H1 (cell line): ENCODE data around the gene NR3C2. TPM values are rescaled to one million over a fixed set of nuclear protein-coding genes. Genes with fewer than 3 reads are reported as not detected.

Experiments
- CTCF ChIA-PET: fragments of 300-600 bp; sonication (Branson Sonifier 250); formaldehyde crosslinking; loops from one replicate; lab custom pipeline; 2021; ENCODE audit not compliant: partially characterized antibody; lab: Charles Lee
- POLR2A ChIA-PET: fragments of 300-600 bp; sonication (Branson Sonifier 250); formaldehyde crosslinking; loops from one replicate; lab custom pipeline; 2021; ENCODE audit warnings: inconsistent platforms; ENCODE audit not compliant: partially characterized antibody; lab: Charles Lee
- DNase-seq, 2 experiments: peaks; one replicate each; pipeline versions ENCODE4 v3.0.0 to v3.0.0-alpha.2; 2010 to 2022; ENCODE audit warnings: low spot score in 2 of 2, low read depth in 1 of 2, mixed read lengths in 1 of 2
- FAIRE-seq: peaks from 2 replicates; lab custom pipeline; 2011; peaks lifted over from hg19 to GRCh38; lab: Jason Lieb, UNC
- H2AFZ ChIP-seq: 2 replicates; pipeline ENCODE4 v1.8.1; 2012; ENCODE audit warnings: low read length, inconsistent platforms
- H2AK5ac ChIP-seq: 2 replicates; pipeline ENCODE4 v1.6.1; 2013; ENCODE audit warnings: low read depth, low read length
- H2BK120ac ChIP-seq: replicated peaks from 2 replicates; pipeline ENCODE3; 2013; ENCODE audit warnings: low read depth, low read length, inconsistent platforms
- H2BK12ac ChIP-seq: 2 replicates; pipeline ENCODE4 v1.6.1; 2013; ENCODE audit warnings: low read depth, low read length
- H2BK15ac ChIP-seq: 2 replicates; pipeline ENCODE4 v1.6.1; 2013; ENCODE audit warnings: low read length
- H2BK20ac ChIP-seq: 2 replicates; pipeline ENCODE4 v1.6.1; 2013; ENCODE audit warnings: low read length
- H2BK5ac ChIP-seq: 2 replicates; pipeline ENCODE4 v1.6.1; 2013; ENCODE audit warnings: low read depth, low read length
- H3K14ac ChIP-seq: 2 replicates; pipeline ENCODE4 v1.6.1; 2013; ENCODE audit warnings: inconsistent platforms; ENCODE audit not compliant: insufficient read length
- H3K18ac ChIP-seq: 2 replicates; pipeline ENCODE4 v1.6.1; 2013; ENCODE audit warnings: low read length; ENCODE audit errors: extremely low read depth
- H3K23ac ChIP-seq: 2 replicates; pipeline ENCODE4 v1.6.1; 2013; ENCODE audit warnings: inconsistent platforms; ENCODE audit not compliant: insufficient read length
- H3K23me2 ChIP-seq: 2 replicates; pipeline ENCODE4 v1.6.1; 2013; ENCODE audit warnings: low read depth, low read length
- H3K27ac ChIP-seq: 2 replicates; pipeline ENCODE4 v1.6.1; 2011; ENCODE audit warnings: low read depth, low read length, inconsistent platforms
- H3K27me3 ChIP-seq, 4 experiments: replicated peaks in 1 of 4; 1 replicate in 1 of 4; 2 replicates in 3 of 4; pipeline versions ENCODE4 v1.6.1 to v1.8.1; 2011 to 2013; ENCODE audit warnings: low read length in 3 of 4, mild to moderate bottlenecking in 3 of 4, inconsistent platforms in 2 of 4, mixed read lengths in 2 of 4, moderate library complexity in 1 of 4; ENCODE audit not compliant: control insufficient read depth in 3 of 4, insufficient read depth in 3 of 4; ENCODE audit errors: extremely low read depth in 1 of 4
- H3K36me3 ChIP-seq, 4 experiments: 2 replicates each; pipeline versions ENCODE4 v1.6.1 to v1.8.1; 2011 to 2013; ENCODE audit warnings: mild to moderate bottlenecking in 4 of 4, low read length in 3 of 4, moderate library complexity in 2 of 4, control low read depth in 1 of 4, inconsistent platforms in 1 of 4; ENCODE audit not compliant: insufficient read depth in 4 of 4, control insufficient read depth in 2 of 4
- H3K4ac ChIP-seq: replicated peaks from 2 replicates; pipeline ENCODE3; 2013; ENCODE audit warnings: low read length, low read depth, mixed read lengths, inconsistent platforms; ENCODE audit not compliant: insufficient read length
- H3K4me1 ChIP-seq, 4 experiments: replicated peaks in 1 of 4; 1 replicate in 1 of 4; 2 replicates in 3 of 4; pipeline versions ENCODE4 v1.6.1 to v1.8.1; 2011 to 2013; ENCODE audit warnings: low read length in 3 of 4, inconsistent platforms in 2 of 4, mixed read lengths in 1 of 4; ENCODE audit not compliant: insufficient read depth in 4 of 4, control insufficient read depth in 3 of 4
- H3K4me2 ChIP-seq, 2 experiments: 2 replicates each; pipeline versions ENCODE4 v1.6.1 to v1.8.1; 2011 to 2013; ENCODE audit warnings: low read depth in 2 of 2, low read length in 2 of 2, control low read depth in 1 of 2, inconsistent platforms in 1 of 2, mild to moderate bottlenecking in 1 of 2; ENCODE audit not compliant: insufficient read depth in 1 of 2
- H3K4me3 ChIP-seq, 4 experiments: fragments of 200-600, 300-600 bp in 1 of 4; sonication (generic), shearing (Covaris generic), sonication (Bioruptor Twin) in 1 of 4; 2 replicates each; pipeline versions ENCODE4 v1.5.1 to v1.8.1; 2011 to 2016; ENCODE audit warnings: low read length in 4 of 4, low read depth in 3 of 4, control low read depth in 2 of 4, inconsistent platforms in 2 of 4, mild to moderate bottlenecking in 2 of 4, mixed read lengths in 1 of 4, moderate library complexity in 1 of 4; ENCODE audit not compliant: insufficient read depth in 2 of 4; ENCODE audit errors: extremely low read depth in 1 of 4
- H3K56ac ChIP-seq: replicated peaks from 2 replicates; pipeline ENCODE3; 2013; ENCODE audit warnings: low read depth, mild to moderate bottlenecking, mixed read lengths, low read length, inconsistent platforms; ENCODE audit not compliant: insufficient read length
- H3K79me1 ChIP-seq: 2 replicates; pipeline ENCODE4 v1.6.1; 2013; ENCODE audit warnings: low read depth, low read length, control low read depth
- H3K79me2 ChIP-seq, 2 experiments: 2 replicates each; pipeline versions ENCODE4 v1.6.1 to v1.8.1; 2012 to 2013; ENCODE audit warnings: low read length in 2 of 2, mild to moderate bottlenecking in 2 of 2, inconsistent platforms in 1 of 2; ENCODE audit not compliant: insufficient read depth in 2 of 2, control insufficient read depth in 1 of 2
- H3K9ac ChIP-seq, 4 experiments: replicated peaks in 1 of 4; 1 replicate in 1 of 4; 2 replicates in 3 of 4; pipeline versions ENCODE4 v1.6.1 to v1.8.1; 2011 to 2013; ENCODE audit warnings: low read depth in 3 of 4, low read length in 3 of 4, control low read depth in 2 of 4, mild to moderate bottlenecking in 2 of 4, moderate library complexity in 2 of 4, inconsistent platforms in 1 of 4; ENCODE audit errors: extremely low read depth in 1 of 4
- H3K9me3 ChIP-seq, 2 experiments: 2 replicates each; pipeline versions ENCODE4 v1.6.1 to v1.8.1; 2012 to 2013; ENCODE audit warnings: mild to moderate bottlenecking in 2 of 2, moderate library complexity in 2 of 2, control low read depth in 1 of 2, inconsistent platforms in 1 of 2, low read depth in 1 of 2, low read length in 1 of 2, mixed read lengths in 1 of 2; ENCODE audit not compliant: insufficient read depth in 2 of 2
- H4K20me1 ChIP-seq, 2 experiments: replicated peaks in 1 of 2; 2 replicates each; pipeline versions ENCODE3 to v1.8.1; 2011 to 2013; ENCODE audit warnings: inconsistent platforms in 2 of 2, low read length in 2 of 2, mild to moderate bottlenecking in 1 of 2; ENCODE audit not compliant: insufficient read depth in 2 of 2, control insufficient read depth in 1 of 2
- H4K5ac ChIP-seq: 2 replicates; pipeline ENCODE4 v1.6.1; 2013; ENCODE audit warnings: low read length, low read depth, mixed read lengths, inconsistent platforms; ENCODE audit not compliant: insufficient read length
- H4K8ac ChIP-seq: 2 replicates; pipeline ENCODE4 v1.8.0; 2013; ENCODE audit warnings: mild to moderate bottlenecking, moderate library complexity, low read length, inconsistent platforms; ENCODE audit not compliant: insufficient read depth; ENCODE audit errors: extremely low read depth
- H4K91ac ChIP-seq: replicated peaks from 2 replicates; pipeline ENCODE3; 2013; ENCODE audit warnings: low read length, mixed read lengths, inconsistent platforms; ENCODE audit not compliant: insufficient read length
- ATF2 ChIP-seq: IDR thresholded peaks from 2 replicates; pipeline ENCODE4 v1.6.1; 2012; ENCODE audit warnings: low read length, inconsistent platforms
- BCL11A ChIP-seq, 2 experiments: IDR thresholded peaks; one replicate each; pipeline ENCODE4 v1.6.1; 2011; ENCODE audit warnings: low read depth in 2 of 2, low read length in 2 of 2, mild to moderate bottlenecking in 2 of 2
- CEBPB ChIP-seq: IDR thresholded peaks from 2 replicates; pipeline ENCODE4 v1.6.1; 2012; ENCODE audit warnings: low read depth, low read length
- GTF2F1 ChIP-seq: IDR thresholded peaks from 2 replicates; pipeline ENCODE4 v1.6.1; 2012; ENCODE audit warnings: low read depth, low read length, improper control_type of control experiment, borderline replicate concordance
- JUND ChIP-seq: IDR thresholded peaks from 2 replicates; pipeline ENCODE4 v1.6.1; 2011; ENCODE audit warnings: mild to moderate bottlenecking, improper control_type of control experiment, low read length
- KDM4A ChIP-seq: IDR thresholded peaks from one replicate; pipeline ENCODE4 v1.7.1; 2012; ENCODE audit warnings: low read depth, mild to moderate bottlenecking, moderate library complexity, low read length, inconsistent platforms; ENCODE audit not compliant: severe bottlenecking
- POU5F1 ChIP-seq: IDR thresholded peaks from 2 replicates; pipeline ENCODE4 v1.6.1; 2011; ENCODE audit warnings: low read depth, mild to moderate bottlenecking, low read length, moderate library complexity
- RNF2 ChIP-seq: fragments of 200-900, 300-1000 bp; sonication (generic); IDR thresholded peaks from 2 replicates; pipeline ENCODE4 v1.7.1; 2016; ENCODE audit warnings: borderline replicate concordance, low read depth, mild to moderate bottlenecking, antibody characterized with exemption, low read length; ENCODE audit not compliant: poor library complexity, severe bottlenecking; ENCODE audit errors: missing control alignments
- RXRA ChIP-seq: IDR thresholded peaks from 2 replicates; pipeline ENCODE4 v1.6.1; 2011; ENCODE audit warnings: low read depth, mild to moderate bottlenecking, low read length, moderate library complexity; ENCODE audit not compliant: insufficient read depth
- SP2 ChIP-seq: IDR thresholded peaks from 2 replicates; pipeline ENCODE4 v1.6.1; 2012; ENCODE audit warnings: mild to moderate bottlenecking, low read length, inconsistent platforms
- WGBS, 2 experiments: shearing (Covaris generic) in 1 of 2; methylation state at CpG; one replicate each; pipeline versions ENCODE4 v1.1.6 to v1.1.7; 2013 to 2015; ENCODE audit warnings: low lambda C conversion rate in 2 of 2, mixed read lengths in 2 of 2, inconsistent platforms in 1 of 2, low coverage in 1 of 2, missing lambda C conversion rate in 1 of 2; ENCODE audit not compliant: insufficient replicate concordance in 2 of 2, insufficient coverage in 1 of 2, insufficient read length in 1 of 2; ENCODE audit errors: extremely low coverage in 1 of 2, missing lambda C conversion rate in 1 of 2; 5-methylcytosine and 5-hydroxymethylcytosine counted together
- polyA plus RNA-seq, 7 experiments: library from polyadenylated mRNA; depleted of rRNA in 3 of 7; stranded (reverse) in 5 of 7; unstranded in 2 of 7; fragments of >200 nt in 5 of 7; fragments of 200-250 nt in 2 of 7; gene quantifications; 1 replicate in 5 of 7; 2 replicates in 1 of 7; 4 replicates in 1 of 7; pipeline versions ENCODE4 v1.2.1 to v1.2.3, GENCODE V29; 2011 to 2013; ENCODE audit warnings: missing spikeins in 2 of 7, mixed read lengths in 2 of 7
- total RNA-seq: library from RNA; stranded (reverse); fragmentation: NEBNext Ultra II Directional; extraction: Animal tissue kit (Norgen Biotek cat#: 25700); gene quantifications from 2 replicates; pipeline ENCODE4 v1.2.1, GENCODE V29; 2021

The NR3C2 gene
- total and polyA plus RNA-seq, 2 of the 8 experiments (the other 6 are each of a cell fraction or from before 2014, with no cell fraction given): 0.80 to 3.9 TPM

- Histone ChIP-seq H3K18ac (no peak overlapping the region), H3K4me3 (no peak overlapping the region), H3K23me2 (no peaks in the 10 kb centered on the region), H3K36me3 (no peaks in the 10 kb centered on the region), H4K20me1 (no peaks in the 10 kb centered on the region), H4K8ac (peak overlapping the region; percentile 68; the same call in 1 of the 2 replicates), H2AK5ac (no peak overlapping the region), H3K27ac (no peak overlapping the region), H4K91ac (no peak overlapping the region), H3K9ac (no peak overlapping the region), H3K79me1 (no peaks in the 10 kb centered on the region), H2BK5ac (peak overlapping the region; percentile 39; the same call in 1 of the 2 replicates), H3K4me1 (no peaks in the 10 kb centered on the region; a peak in 1 of 7 replicates), H2AFZ (no peak overlapping the region), H3K9me3 (no peaks in the 10 kb centered on the region), H3K56ac (no peak overlapping the region), H3K4me2 (no peak overlapping the region), H3K27me3 (no peaks in the 10 kb centered on the region), H3K79me2 (no peaks in the 10 kb centered on the region), H4K5ac (no peak overlapping the region), H2BK15ac (no peak overlapping the region), H2BK120ac (no peak overlapping the region), H2BK20ac (no peak overlapping the region), H3K4ac (no peak overlapping the region), H3K14ac (no peak overlapping the region), H3K23ac (no peak overlapping the region), H2BK12ac (no peak overlapping the region)
- 94% methylated on average over 17 of the region's 17 CpGs; no CpG with 5 or more reads in 1 of the 2 experiments for WGBS, 2 experiments
- POLR2A ChIA-PET: no interaction called here
- DNase-seq (no peak), FAIRE-seq (no peak)
- CTCF ChIA-PET: interaction anchor here (1.4 kb wide), 1 partner anchor 10 kb away, joined by 3 read pairs; no protein-coding TSS in a partner anchor
- TF ChIP-seq RXRA (no peak), KDM4A (no peak), GTF2F1 (no peak), SP2 (no peak), JUND (no peak), RNF2 (no peak), POU5F1 (no peak), BCL11A (IDR thresholded peaks at IDR 0.05; ENCODE audit: low read depth in 2 of 2, low read length in 2 of 2) (no peak), CEBPB (no peak), ATF2 (no peak)
These were observed 351.4 kb downstream of the NR3C2 start for GRCh38 chr4:148090503-148091476.
